Upper lobe of left lung (tissue), 6 donors: ENCODE results near the gene FIBIN. TPM values are rescaled to one million over a fixed set of nuclear protein-coding genes. Genes with fewer than 3 reads are reported as not detected.
"Not testable (repeated sequence)": the region's sequence is repeated elsewhere in the genome, so short reads cannot be mapped to it uniquely, and the experiment has no call there.

ENCODE experiments used
- ATAC-seq, 2 donors: fragments of 200-7000 bp; cut with Tn5 transposase; one replicate each; pipeline ENCODE4 v1.9.1; 2022; ENCODE audit warnings: mild to moderate bottlenecking in 2 of 2, moderate library complexity in 2 of 2; ENCODE audit not compliant: low FRiP score in 2 of 2
- DNase-seq, 2 donors: peaks; one replicate each; pipeline ENCODE4 v3.0.0-alpha.2; 2019 to 2020
- H3K27ac ChIP-seq, 4 donors: fragments of 200-600 bp; sonication (generic); one replicate each; pipeline ENCODE4 v1.5.1; 2016 to 2019
- H3K27me3 ChIP-seq, 4 donors: fragments of 200-600 bp; sonication (generic); one replicate each; pipeline ENCODE4 v1.5.1; 2017 to 2019
- H3K36me3 ChIP-seq, 4 donors: fragments of 200-600 bp; sonication (generic); one replicate each; pipeline ENCODE4 v1.5.1; 2016 to 2019
- H3K4me1 ChIP-seq, 4 donors: fragments of 200-600 bp; sonication (generic); one replicate each; pipeline ENCODE4 v1.5.1; 2018 to 2019
- H3K4me3 ChIP-seq, 4 donors: fragments of 200-600 bp; sonication (generic); one replicate each; pipeline ENCODE4 v1.5.1; 2017 to 2019; ENCODE audit warnings: mild to moderate bottlenecking in 2 of 4, moderate library complexity in 1 of 4
- H3K9me3 ChIP-seq, 4 donors: fragments of 200-600 bp; sonication (generic); one replicate each; pipeline ENCODE4 v1.5.1; 2018 to 2019
- EP300 ChIP-seq, 4 donors: sonication (generic); formaldehyde crosslinking; IDR thresholded peaks; one replicate each; pipeline ENCODE4 v1.5.1; 2017; ENCODE audit warnings: antibody characterized with exemption in 4 of 4, control low read depth in 2 of 4
- POLR2A ChIP-seq, 4 donors: fragments of 450-650 bp; IDR thresholded peaks; one replicate each; pipeline ENCODE4 v1.5.1; 2016 to 2017; ENCODE audit warnings: antibody characterized with exemption in 4 of 4, mild to moderate bottlenecking in 2 of 4
- POLR2AphosphoS5 ChIP-seq, 2 donors: sonication (generic); formaldehyde crosslinking; IDR thresholded peaks; one replicate each; pipeline ENCODE4 v1.5.1; 2017; ENCODE audit warnings: antibody characterized with exemption in 2 of 2
- WGBS, 2 donors: methylation state at CpG; one replicate each; pipeline ENCODE4 v1.1.5; 2017 to 2018; 5-methylcytosine and 5-hydroxymethylcytosine counted together
- total RNA-seq, 6 donors: library from RNA; depleted of rRNA in 4 of 6; stranded (reverse); fragments of >200 nt in 4 of 6; gene quantifications; one replicate each; pipeline versions ENCODE4 v1.1.0 to v1.2.1, GENCODE V29; 2016 to 2021
- TF ChIP-seq, protein P1 (sequence below), 6 experiments: fragments of 450-650 bp in 4 of 6; fragments of 200-600 bp in 2 of 6; sonication (generic) in 2 of 6; IDR thresholded peaks; one replicate each; pipeline ENCODE4 v1.5.1; 2016 to 2019; ENCODE audit warnings: antibody characterized with exemption in 6 of 6
- donor health status: DM: no; HTN: no; CAD: no; lungs with moderate emphysema.
- donor health status: DM: no; HTN: yes; CAD: no; lungs with severe emphysema.

FIBIN gene
- total RNA-seq, 6 donors from 2014 or later = 14.7 to 40.0 (median 25.0) TPM

DNA sequence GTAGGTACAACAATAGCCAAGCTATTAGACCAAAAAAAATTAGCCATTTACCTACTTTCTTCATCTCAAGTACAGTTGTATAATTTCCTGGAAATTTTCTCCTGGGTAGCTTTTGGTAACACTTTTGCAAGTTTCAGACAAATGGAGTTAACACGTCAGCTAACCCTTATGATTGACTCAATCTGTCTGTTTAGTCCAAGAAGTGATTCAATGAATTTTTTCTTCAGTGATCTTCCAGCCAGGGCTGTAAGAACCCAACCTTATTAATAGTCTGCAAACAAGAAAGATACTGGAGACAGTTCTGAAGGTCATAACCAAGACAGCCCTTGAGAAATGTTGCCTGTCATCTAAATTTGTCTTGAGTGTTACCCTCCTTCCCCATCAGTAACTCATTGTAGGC is 30.1 kb upstream of the FIBIN start:
- Histone ChIP-seq H3K4me3 (no peak overlapping the region), H3K27ac (no peak overlapping the region), H3K36me3 (no peaks in the 10 kb centered on the region), H3K27me3 (no peaks in the 10 kb centered on the region), H3K9me3 (no peaks in the 10 kb centered on the region), H3K4me1 (no peaks in the 10 kb centered on the region)
- ATAC-seq (peak in 1 of 2 donors; percentile 38), DNase-seq (no peak)
- 60 to 76% methylated on average over 1 of the region's 1 CpG for WGBS, 2 donors
- no peak for TF ChIP-seq POLR2A (IDR thresholded peaks at IDR 0.05)
- TF ChIP-seq, protein P1, sequence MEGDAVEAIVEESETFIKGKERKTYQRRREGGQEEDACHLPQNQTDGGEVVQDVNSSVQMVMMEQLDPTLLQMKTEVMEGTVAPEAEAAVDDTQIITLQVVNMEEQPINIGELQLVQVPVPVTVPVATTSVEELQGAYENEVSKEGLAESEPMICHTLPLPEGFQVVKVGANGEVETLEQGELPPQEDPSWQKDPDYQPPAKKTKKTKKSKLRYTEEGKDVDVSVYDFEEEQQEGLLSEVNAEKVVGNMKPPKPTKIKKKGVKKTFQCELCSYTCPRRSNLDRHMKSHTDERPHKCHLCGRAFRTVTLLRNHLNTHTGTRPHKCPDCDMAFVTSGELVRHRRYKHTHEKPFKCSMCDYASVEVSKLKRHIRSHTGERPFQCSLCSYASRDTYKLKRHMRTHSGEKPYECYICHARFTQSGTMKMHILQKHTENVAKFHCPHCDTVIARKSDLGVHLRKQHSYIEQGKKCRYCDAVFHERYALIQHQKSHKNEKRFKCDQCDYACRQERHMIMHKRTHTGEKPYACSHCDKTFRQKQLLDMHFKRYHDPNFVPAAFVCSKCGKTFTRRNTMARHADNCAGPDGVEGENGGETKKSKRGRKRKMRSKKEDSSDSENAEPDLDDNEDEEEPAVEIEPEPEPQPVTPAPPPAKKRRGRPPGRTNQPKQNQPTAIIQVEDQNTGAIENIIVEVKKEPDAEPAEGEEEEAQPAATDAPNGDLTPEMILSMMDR (IDR thresholded peaks at IDR 0.05) = no peak
- no peak for TF ChIP-seq POLR2AphosphoS5 (IDR thresholded peaks at IDR 0.05)
- no peak for TF ChIP-seq EP300 (IDR thresholded peaks at IDR 0.05)

DNA sequence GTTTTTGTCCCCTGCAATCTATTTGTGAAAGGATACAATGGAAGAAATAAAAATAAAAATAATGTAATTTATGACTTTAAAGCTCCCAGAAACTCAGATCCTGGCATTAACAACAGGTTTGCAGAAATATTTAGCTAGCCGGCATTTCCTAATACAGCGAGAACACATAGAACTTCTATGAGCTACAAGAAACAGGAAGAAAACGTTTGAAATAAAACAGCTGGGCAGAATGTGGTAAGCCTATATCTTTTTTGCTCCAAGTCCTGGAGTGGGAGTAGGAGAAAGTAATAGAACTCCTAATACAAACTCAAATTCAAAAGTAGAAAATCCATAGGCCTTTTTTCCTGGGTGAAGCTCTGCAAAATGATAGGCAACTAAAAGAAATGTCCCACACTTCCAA is 29.6 kb upstream of the FIBIN start:
- 38 to 69% methylated on average over 3 of the region's 3 CpGs for WGBS, 2 donors
- no peaks in the 10 kb centered on the region for H3K36me3 ChIP-seq
- no peaks in the 10 kb centered on the region for H3K9me3 ChIP-seq
- H3K4me1 ChIP-seq = no peaks in the 10 kb centered on the region
- no peak overlapping the region for H3K4me3 ChIP-seq
- DNase-seq (no peak), ATAC-seq (no peak)
- H3K27me3 ChIP-seq = no peaks in the 10 kb centered on the region
- no peak overlapping the region for H3K27ac ChIP-seq
- TF ChIP-seq EP300 (IDR thresholded peaks at IDR 0.05) (no peak), POLR2A (IDR thresholded peaks at IDR 0.05) (no peak), POLR2AphosphoS5 (IDR thresholded peaks at IDR 0.05) (no peak)
- TF ChIP-seq, protein P1 (IDR thresholded peaks at IDR 0.05) = no peak

- H3K4me1 ChIP-seq, ATAC-seq, H3K36me3 ChIP-seq, H3K27ac ChIP-seq, H3K27me3 ChIP-seq, H3K9me3 ChIP-seq, H3K4me3 ChIP-seq: not testable (repeated sequence)
- 89 to 96% methylated on average over 28 to 32 of the region's 32 CpGs for WGBS, 2 donors
- DNase-seq = peak in 1 of 2 donors; percentile 25
These were observed 28.9 kb upstream of the FIBIN start for GRCh38 chr11:26964847-26965485.

DNA sequence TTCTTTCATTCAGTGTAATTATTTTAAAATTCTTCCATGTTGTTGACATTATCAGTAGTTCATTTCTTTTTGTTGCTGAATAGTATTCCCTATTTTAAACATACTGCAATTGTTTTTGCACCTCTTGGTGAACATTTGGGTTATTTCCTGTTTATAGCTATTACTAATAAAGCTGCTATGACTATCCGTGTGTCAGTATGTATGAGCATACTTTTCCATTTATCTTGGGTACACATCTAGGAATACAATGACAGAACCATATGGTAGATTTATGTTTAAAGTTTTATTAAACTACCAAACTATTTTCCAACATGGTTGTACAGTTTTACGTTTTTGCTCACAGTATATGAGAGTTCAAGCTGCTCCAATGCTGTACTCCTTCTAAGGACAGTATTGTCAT is 22.0 kb upstream of the FIBIN start:
- Histone ChIP-seq H3K9me3 (no peaks in the 10 kb centered on the region), H3K27me3 (no peaks in the 10 kb centered on the region), H3K4me1 (no peaks in the 10 kb centered on the region), H3K36me3 (no peaks in the 10 kb centered on the region), H3K4me3 (no peak overlapping the region), H3K27ac (no peak overlapping the region)
- TF ChIP-seq POLR2A (IDR thresholded peaks at IDR 0.05) (no peak), EP300 (IDR thresholded peaks at IDR 0.05) (no peak), POLR2AphosphoS5 (IDR thresholded peaks at IDR 0.05) (no peak)
- TF ChIP-seq, protein P1 (IDR thresholded peaks at IDR 0.05) = no peak
- DNase-seq (no peak), ATAC-seq (no peak)
- 71 to 80% methylated on average over 2 of the region's 2 CpGs for WGBS, 2 donors

DNA sequence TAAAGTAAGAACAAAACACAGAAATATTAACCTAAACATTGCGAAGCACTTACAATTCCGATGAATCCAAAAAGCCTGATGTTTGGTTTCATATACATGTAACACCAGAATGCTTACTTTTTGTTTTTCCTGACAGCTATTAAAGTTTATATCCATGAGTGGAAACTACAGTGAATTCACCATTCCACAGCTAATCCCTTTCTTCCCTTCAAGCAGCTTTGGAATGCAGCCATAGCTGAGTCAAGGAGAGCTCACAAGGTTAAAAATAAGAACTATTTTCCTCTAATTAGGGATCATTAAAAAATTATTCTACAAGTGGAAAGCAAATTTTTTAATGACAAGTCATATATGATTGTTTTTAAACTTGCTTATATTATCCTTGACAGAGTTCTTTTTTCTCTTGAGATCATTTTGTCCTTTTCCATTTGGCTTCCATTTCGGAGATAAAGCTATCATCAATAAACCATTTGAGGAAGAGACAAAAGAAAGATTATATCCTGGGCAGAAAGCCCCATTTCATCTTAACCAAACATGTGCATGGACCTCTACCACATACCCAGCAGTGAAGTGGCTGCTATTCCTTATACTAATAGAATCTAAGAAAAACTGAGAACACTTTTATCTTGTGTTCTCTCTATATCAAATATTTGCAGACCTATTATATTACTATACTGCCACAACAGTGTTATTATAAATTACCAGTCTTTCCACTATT is 19.7 kb upstream of the FIBIN start:
- Histone ChIP-seq H3K27ac (no peak overlapping the region), H3K27me3 (no peaks in the 10 kb centered on the region), H3K4me3 (no peak overlapping the region), H3K36me3 (no peaks in the 10 kb centered on the region), H3K9me3 (peaks cover 0 to 4% (median 1%) of the 10 kb centered on the region in 4 donors), H3K4me1 (no peaks in the 10 kb centered on the region)
- TF ChIP-seq EP300 (IDR thresholded peaks at IDR 0.05) = no peak
- TF ChIP-seq POLR2A (IDR thresholded peaks at IDR 0.05) = no peak
- TF ChIP-seq, protein P1 (IDR thresholded peaks at IDR 0.05) = no peak
- no peak for TF ChIP-seq POLR2AphosphoS5 (IDR thresholded peaks at IDR 0.05)
- ATAC-seq (no peak), DNase-seq (no peak)
- WGBS, 2 donors = 66 to 76% methylated on average over 3 of the region's 3 CpGs
